ENCODE measurements around the gene BUB3.

BUB3 gene

DNA sequence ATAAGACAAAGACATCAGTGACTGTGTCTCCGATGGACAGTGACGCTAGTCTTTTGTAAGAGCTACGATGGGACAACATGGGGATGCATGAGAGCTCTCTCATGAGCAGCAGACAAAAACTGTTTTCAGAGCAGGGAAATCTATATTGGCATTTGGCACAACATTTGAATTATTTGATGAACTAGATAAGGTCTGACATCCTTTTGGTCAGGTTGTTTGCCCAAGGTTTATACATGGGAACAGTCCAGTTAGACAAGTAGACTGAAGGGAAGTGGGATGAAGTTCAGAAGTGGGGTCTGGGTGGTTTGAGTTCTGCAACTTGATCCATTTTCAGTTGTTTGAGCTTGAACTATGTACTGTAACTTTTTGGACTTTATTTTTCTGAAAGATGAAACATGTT is 50.8 kb downstream of the BUB3 start:
- no peak for FAIRE-seq

DNA sequence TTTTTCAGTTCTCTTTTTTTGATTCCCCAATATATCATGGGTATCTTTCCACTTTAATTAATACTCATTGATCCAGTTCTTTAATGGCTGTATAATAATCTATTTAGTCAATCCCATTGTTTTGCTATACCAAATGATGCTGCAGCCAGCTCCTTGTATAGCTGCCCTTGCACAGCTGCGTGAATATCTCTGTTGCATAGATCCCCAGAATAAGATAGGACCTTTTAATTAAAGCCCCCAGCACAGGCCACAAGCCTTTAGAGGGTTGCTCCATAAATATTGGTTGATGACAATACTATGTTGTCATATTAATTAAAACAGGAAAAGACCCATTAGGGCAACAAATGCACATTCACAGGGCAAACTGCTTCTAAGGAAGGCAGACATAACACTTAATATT is 57.9 kb downstream of the BUB3 start:
- FAIRE-seq = no peak

GRCh38 chr10:123212640-123213039 is 58.4 kb downstream of the BUB3 start:
- no peak for FAIRE-seq

DNA sequence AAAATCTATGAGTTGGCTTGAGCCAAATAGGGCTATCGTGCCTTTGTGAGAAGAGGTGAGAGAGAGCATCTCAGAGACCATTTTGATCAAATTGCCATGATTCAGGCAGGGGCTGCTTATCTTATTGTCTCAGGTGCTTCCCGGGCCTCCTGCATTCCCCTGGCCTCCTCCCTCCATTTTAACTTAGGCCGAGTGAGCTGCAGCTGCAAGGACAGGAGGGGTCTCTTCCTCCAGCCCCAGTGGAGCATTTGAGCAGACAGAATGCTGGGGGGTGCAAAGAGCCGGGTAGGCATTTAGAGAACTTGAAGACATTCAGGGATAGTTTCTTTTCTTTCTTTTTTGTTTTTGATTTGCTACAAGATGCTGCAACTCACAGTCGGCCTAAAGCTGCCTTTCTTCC is 59.0 kb downstream of the BUB3 start:
- no peak for FAIRE-seq
